Trophoblast cell (in vitro differentiated cells and primary cell): ENCODE results near the gene KRTAP23-1.

ENCODE experiments used
- DNase-seq, 2 donors: peaks; one replicate each; pipeline ENCODE4 v3.0.0-alpha.2; 2016
- H2AFZ ChIP-seq: 2 replicates; pipeline ENCODE4 v1.6.1; 2013; ENCODE audit warnings: low read length, moderate library complexity, mild to moderate bottlenecking; ENCODE audit not compliant: insufficient read depth, poor library complexity
- H2AK5ac ChIP-seq: 2 replicates; pipeline ENCODE4 v1.6.1; 2013; ENCODE audit warnings: mild to moderate bottlenecking, low read length
- H2BK120ac ChIP-seq: 2 replicates; pipeline ENCODE4 v1.6.1; 2013; ENCODE audit warnings: low read length, mild to moderate bottlenecking, moderate library complexity; ENCODE audit not compliant: insufficient read depth, poor library complexity
- H2BK12ac ChIP-seq: 2 replicates; pipeline ENCODE4 v1.6.1; 2013; ENCODE audit warnings: mild to moderate bottlenecking, low read length, moderate library complexity
- H2BK5ac ChIP-seq: 2 replicates; pipeline ENCODE4 v1.6.1; 2013; ENCODE audit warnings: low read length, low read depth, moderate library complexity, mild to moderate bottlenecking; ENCODE audit not compliant: poor library complexity
- H3K14ac ChIP-seq: 2 replicates; pipeline ENCODE4 v1.6.1; 2013; ENCODE audit warnings: mild to moderate bottlenecking, low read length
- H3K18ac ChIP-seq: 2 replicates; pipeline ENCODE4 v1.6.1; 2013; ENCODE audit warnings: mild to moderate bottlenecking, low read length
- H3K23ac ChIP-seq: 2 replicates; pipeline ENCODE4 v1.6.1; 2013; ENCODE audit warnings: low read length
- H3K27ac ChIP-seq: 2 replicates; pipeline ENCODE4 v1.5.1; 2013; ENCODE audit warnings: low read depth, mild to moderate bottlenecking, inconsistent platforms, low read length, moderate library complexity
- H3K27me3 ChIP-seq: 2 replicates; pipeline ENCODE4 v1.6.1; 2013; ENCODE audit warnings: inconsistent platforms, mild to moderate bottlenecking, low read length, moderate library complexity; ENCODE audit not compliant: insufficient read depth
- H3K36me3 ChIP-seq, 2 experiments: 1 replicate in 1 of 2; 2 replicates in 1 of 2; pipeline ENCODE4 v1.6.1; 2013; ENCODE audit warnings: low read length in 2 of 2, mild to moderate bottlenecking in 2 of 2, moderate library complexity in 1 of 2; ENCODE audit not compliant: insufficient read depth in 2 of 2, control insufficient read depth in 1 of 2
- H3K4ac ChIP-seq: 2 replicates; pipeline ENCODE4 v1.6.1; 2013; ENCODE audit warnings: low read depth, mild to moderate bottlenecking, low read length, moderate library complexity
- H3K4me1 ChIP-seq, 2 experiments: 1 replicate in 1 of 2; 2 replicates in 1 of 2; pipeline ENCODE4 v1.6.1; 2013; ENCODE audit warnings: low read length in 2 of 2, mild to moderate bottlenecking in 2 of 2, moderate library complexity in 1 of 2; ENCODE audit not compliant: insufficient read depth in 2 of 2, control insufficient read depth in 1 of 2
- H3K4me2 ChIP-seq: 2 replicates; pipeline ENCODE4 v1.6.1; 2013; ENCODE audit warnings: inconsistent platforms, mild to moderate bottlenecking, low read length, moderate library complexity
- H3K4me3 ChIP-seq: 2 replicates; pipeline ENCODE4 v1.5.1; 2013; ENCODE audit warnings: mild to moderate bottlenecking, low read depth, low read length, inconsistent platforms
- H3K79me1 ChIP-seq: one replicate; pipeline ENCODE4 v1.6.1; 2013; ENCODE audit warnings: low read length
- H3K79me2 ChIP-seq: 2 replicates; pipeline ENCODE4 v1.6.1; 2013; ENCODE audit warnings: low read length, mild to moderate bottlenecking; ENCODE audit not compliant: control insufficient read depth, insufficient read depth, poor library complexity
- H3K9ac ChIP-seq: 2 replicates; pipeline ENCODE4 v1.6.1; 2013; ENCODE audit warnings: mild to moderate bottlenecking, low read length
- H3K9me3 ChIP-seq: 2 replicates; pipeline ENCODE4 v1.6.1; 2013; ENCODE audit warnings: low read depth, mild to moderate bottlenecking, control low read depth, inconsistent platforms, low read length; ENCODE audit not compliant: insufficient read depth
- H4K12ac ChIP-seq: 2 replicates; pipeline ENCODE4 v1.6.1; 2013; ENCODE audit warnings: low read depth, mild to moderate bottlenecking, low read length, moderate library complexity
- H4K8ac ChIP-seq: 2 replicates; pipeline ENCODE4 v1.6.1; 2013; ENCODE audit warnings: low read depth, mild to moderate bottlenecking, low read length, moderate library complexity
- H4K91ac ChIP-seq: one replicate; pipeline ENCODE4 v1.6.1; 2013; ENCODE audit warnings: low read depth, mild to moderate bottlenecking, low read length, moderate library complexity
- WGBS: extraction: QIAGEN DNeasy Blood & Tissue Kit; methylation state at CpG from one replicate; pipeline ENCODE4 v1.1.7; 2013; ENCODE audit warnings: missing lambda C conversion rate; ENCODE audit not compliant: insufficient read length, insufficient coverage; ENCODE audit errors: extremely low coverage; 5-methylcytosine and 5-hydroxymethylcytosine counted together

Gene KRTAP23-1

DNA sequence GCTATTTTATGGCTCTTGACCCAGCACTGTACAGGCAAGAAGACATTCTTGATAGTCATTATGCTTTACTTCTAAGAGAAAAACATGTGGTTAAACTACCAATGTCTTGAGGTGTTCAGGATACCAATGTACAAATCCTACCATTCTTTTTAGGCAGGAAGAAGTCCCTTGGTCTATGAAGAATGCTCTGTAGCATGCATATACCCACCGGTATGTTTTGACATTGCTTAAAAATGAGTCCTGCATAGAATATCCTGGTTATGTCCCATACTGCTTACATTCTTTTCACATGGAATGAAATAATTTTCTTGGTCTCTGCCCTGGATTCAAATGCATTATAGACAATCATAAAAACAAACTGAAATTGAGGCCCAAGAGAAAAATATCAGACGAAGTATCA is 15.7 kb downstream of the KRTAP23-1 start:
- no peak overlapping the region for H4K12ac ChIP-seq
- DNase-seq: peak; percentile 27 to 80
- no peaks in the 10 kb centered on the region for H3K79me2 ChIP-seq
- no CpG with 5 or more reads among the region's 2 CpGs for WGBS
- no peak overlapping the region for H2BK12ac ChIP-seq
- no peaks in the 10 kb centered on the region for H3K27me3 ChIP-seq
- no peak overlapping the region for H2AFZ ChIP-seq
- H2BK120ac ChIP-seq: no peak overlapping the region
- no peak overlapping the region for H2AK5ac ChIP-seq
- H4K91ac ChIP-seq: no peak overlapping the region
- no peak overlapping the region for H3K14ac ChIP-seq
- no peak overlapping the region for H3K18ac ChIP-seq
- H3K79me1 ChIP-seq: no peaks in the 10 kb centered on the region
- no peaks in the 10 kb centered on the region for H3K4me1 ChIP-seq
- H3K4ac ChIP-seq: no peak overlapping the region
- no peak overlapping the region for H3K9ac ChIP-seq
- H3K36me3 ChIP-seq: no peaks in the 10 kb centered on the region
- H3K4me3 ChIP-seq: no peak overlapping the region
- H2BK5ac ChIP-seq: no peak overlapping the region
- no peaks in the 10 kb centered on the region for H3K9me3 ChIP-seq
- H3K4me2 ChIP-seq: no peak overlapping the region
- no peak overlapping the region for H3K23ac ChIP-seq
- H3K27ac ChIP-seq: no peak overlapping the region
- H4K8ac ChIP-seq: no peak overlapping the region

DNA sequence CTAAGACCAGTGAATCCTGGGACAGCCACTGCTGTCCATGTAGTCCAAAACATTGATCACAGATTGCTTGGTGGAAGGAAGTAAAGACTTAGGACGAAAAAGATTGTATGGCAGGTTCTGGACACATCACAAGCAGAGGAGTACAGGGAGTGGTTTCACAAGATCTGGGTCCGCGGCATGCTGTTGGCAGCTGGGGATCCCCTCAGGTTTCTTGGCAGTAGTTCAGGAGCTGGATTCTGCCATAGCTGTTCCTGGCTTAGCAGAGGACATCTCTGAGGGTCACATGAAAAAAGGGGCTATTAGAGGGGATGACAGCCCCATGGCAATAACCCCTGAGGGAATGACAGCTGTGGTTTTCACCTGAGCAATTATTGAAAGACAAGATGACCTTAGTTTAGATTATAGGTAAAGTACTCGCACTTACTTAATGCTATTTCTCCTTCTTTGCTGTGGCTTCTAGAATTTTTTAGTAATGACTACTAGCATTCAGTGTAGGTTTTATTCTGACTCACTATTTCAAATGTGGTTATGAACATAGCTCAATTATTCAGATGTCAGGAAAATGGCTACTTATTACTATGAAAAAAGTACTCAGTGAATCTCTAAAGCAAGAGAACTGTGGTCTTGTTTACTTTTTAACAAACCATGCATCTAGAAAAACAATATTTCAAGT is 19.1 kb downstream of the KRTAP23-1 start:
- Histone ChIP-seq H3K27ac (no peak overlapping the region), H3K9ac (no peak overlapping the region), H3K23ac (no peak overlapping the region), H2AK5ac (no peak overlapping the region), H4K8ac (no peak overlapping the region), H2BK5ac (no peak overlapping the region), H3K14ac (no peak overlapping the region), H3K4ac (no peak overlapping the region), H2AFZ (no peak overlapping the region), H4K91ac (no peak overlapping the region), H4K12ac (no peak overlapping the region), H2BK120ac (no peak overlapping the region), H3K18ac (no peak overlapping the region), H3K27me3 (no peaks in the 10 kb centered on the region), H3K36me3 (no peaks in the 10 kb centered on the region), H2BK12ac (no peak overlapping the region), H3K79me2 (no peaks in the 10 kb centered on the region), H3K79me1 (no peaks in the 10 kb centered on the region), H3K4me1 (no peaks in the 10 kb centered on the region), H3K4me3 (no peak overlapping the region), H3K9me3 (no peaks in the 10 kb centered on the region), H3K4me2 (no peak overlapping the region)
- no peak for DNase-seq
- no CpG with 5 or more reads among the region's 4 CpGs for WGBS

DNA sequence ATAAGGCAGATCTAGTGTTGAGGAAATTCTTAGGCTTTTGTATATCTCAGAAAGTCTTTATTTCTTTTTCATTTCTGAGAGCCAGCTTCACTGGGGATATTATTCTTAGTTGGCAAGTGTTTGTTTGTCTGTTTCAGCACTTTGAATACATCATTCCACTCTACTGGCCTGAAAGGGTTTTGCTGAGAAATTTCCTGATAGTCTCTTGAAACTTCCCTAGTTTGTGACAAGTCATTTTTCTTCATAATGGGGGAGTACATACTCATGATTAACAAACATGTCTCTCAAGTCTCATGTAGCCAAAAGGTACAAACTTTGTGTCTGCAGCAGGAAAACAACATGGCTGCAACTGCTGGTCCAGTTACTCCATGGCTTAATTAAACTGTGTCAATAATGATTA is 22.0 kb downstream of the KRTAP23-1 start:
- H2AFZ ChIP-seq: no peak overlapping the region
- no peak overlapping the region for H3K9ac ChIP-seq
- no peaks in the 10 kb centered on the region for H3K27me3 ChIP-seq
- no peak overlapping the region for H3K4me2 ChIP-seq
- no peak overlapping the region for H2AK5ac ChIP-seq
- H2BK5ac ChIP-seq: no peak overlapping the region
- H4K91ac ChIP-seq: no peak overlapping the region
- no peak overlapping the region for H2BK12ac ChIP-seq
- no peak overlapping the region for H2BK120ac ChIP-seq
- H3K18ac ChIP-seq: no peak overlapping the region
- H3K4ac ChIP-seq: no peak overlapping the region
- no peak overlapping the region for H4K8ac ChIP-seq
- no peaks in the 10 kb centered on the region for H3K4me1 ChIP-seq
- no peak overlapping the region for H3K14ac ChIP-seq
- no peak for DNase-seq
- no peaks in the 10 kb centered on the region for H3K36me3 ChIP-seq
- no peaks in the 10 kb centered on the region for H3K79me2 ChIP-seq
- no peak overlapping the region for H4K12ac ChIP-seq
- no peaks in the 10 kb centered on the region for H3K79me1 ChIP-seq
- H3K23ac ChIP-seq: no peak overlapping the region
- H3K9me3 ChIP-seq: no peaks in the 10 kb centered on the region
- H3K27ac ChIP-seq: no peak overlapping the region
- no peak overlapping the region for H3K4me3 ChIP-seq

DNA sequence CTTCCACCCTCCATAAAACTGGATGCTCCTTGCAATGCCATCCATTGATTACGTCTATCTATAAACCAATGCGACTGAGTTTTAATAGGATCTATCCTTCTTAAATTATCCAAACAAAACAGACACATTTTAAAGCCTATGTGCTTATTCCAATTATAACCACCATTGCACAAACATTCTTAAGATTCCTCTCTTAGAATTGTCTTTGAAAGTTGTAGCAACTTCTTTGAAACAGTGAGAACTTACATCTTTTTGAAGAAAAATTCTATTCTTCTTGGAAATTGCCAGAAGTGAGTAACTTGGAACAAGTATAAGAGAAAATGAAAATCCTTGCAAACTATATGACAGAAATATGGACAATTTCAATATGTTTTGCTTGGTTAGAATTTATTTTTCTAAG is 28.2 kb downstream of the KRTAP23-1 start, which contains the start of gene KRTAP26-1:
TSS of gene KRTAP26-1 (minus strand) at position 101 of the 400 bp plus-strand sequence. CDS start 280 bp downstream, outside the sequence.
- Histone ChIP-seq H3K79me2 (no peaks in the 10 kb centered on the region), H3K14ac (no peak within 1 kb of the TSS), H3K18ac (no peak within 1 kb of the TSS), H3K9ac (no peak within 1 kb of the TSS), H3K4me1 (no peaks in the 10 kb centered on the region), H3K27ac (no peak within 1 kb of the TSS), H3K4me3 (no peak within 1 kb of the TSS), H2AFZ (no peak within 1 kb of the TSS), H3K9me3 (no peaks in the 10 kb centered on the region), H2BK5ac (no peak within 1 kb of the TSS), H3K79me1 (no peaks in the 10 kb centered on the region), H4K8ac (no peak within 1 kb of the TSS), H3K4ac (no peak within 1 kb of the TSS), H3K4me2 (no peak within 1 kb of the TSS), H2BK120ac (no peak within 1 kb of the TSS), H3K27me3 (no peaks in the 10 kb centered on the region), H4K91ac (no peak within 1 kb of the TSS), H3K36me3 (no peaks in the 10 kb centered on the region), H2AK5ac (no peak within 1 kb of the TSS), H4K12ac (no peak within 1 kb of the TSS), H2BK12ac (no peak within 1 kb of the TSS), H3K23ac (no peak within 1 kb of the TSS)
- DNase-seq: no peak
- no CpG with 5 or more reads among the region's 2 CpGs for WGBS
